HepG2 (cell line): ENCODE results near the gene LRP2. TPM values are rescaled to one million over a fixed set of nuclear protein-coding genes. Genes with fewer than 3 reads are reported as not detected.
A peak's percentile ranks its signal among the peaks of the same experiment; 100 is the strongest.
"Not testable (repeated sequence)": the region's sequence is repeated elsewhere in the genome, so short reads cannot be mapped to it uniquely, and the experiment has no call there.

Experiments used
- ATAC-seq: fragments of 200-7000 bp; cut with Tn5 transposase; 3 replicates; pipeline ENCODE4 v1.9.1; 2020; ENCODE audit warnings: mild to moderate bottlenecking, moderate library complexity
- BruUV-seq: library from RNA; stranded (reverse); fragments of 400-500 nt; replicated peaks from 2 replicates; lab custom pipeline; 2021; lab: Mats Ljungman, UMichigan
- CTCF ChIA-PET: fragments of 300-600 bp; formaldehyde crosslinking; extraction: SDS; loops from one replicate; lab custom pipeline; 2021; ENCODE audit warnings: low total read pairs, inconsistent platforms, low intra/inter-chr PET ratio; lab: Yijun Ruan, JAX
- POLR2A ChIA-PET: fragments of 350-600 bp; sonication (Branson Sonifier 250); formaldehyde crosslinking; loops from one replicate; lab custom pipeline; 2020; ENCODE audit warnings: antibody characterized with exemption, inconsistent platforms; lab: Yijun Ruan, JAX
- DNase-seq: peaks from one replicate; pipeline ENCODE4 v3.0.0-alpha.2; 2015; ENCODE audit warnings: low spot score
- FAIRE-seq: peaks from 3 replicates; lab custom pipeline; 2011; peaks lifted over from hg19 to GRCh38; lab: Jason Lieb, UNC
- H2AFZ ChIP-seq: one replicate; pipeline ENCODE4 v1.6.1; 2011; ENCODE audit warnings: low read length, inconsistent platforms
- H3K27ac ChIP-seq: fragments of 300-600 bp; 3 replicates; pipeline ENCODE4 v1.8.0; 2011; ENCODE audit warnings: mixed run types, mild to moderate bottlenecking, mixed read lengths, low read length, inconsistent platforms; ENCODE audit not compliant: insufficient read depth; ENCODE audit errors: extremely low read length
- H3K27me3 ChIP-seq, 2 experiments: fragments of 200-600 bp in 1 of 2; 2 replicates in 1 of 2; 3 replicates in 1 of 2; pipeline versions ENCODE4 v1.6.0 to v1.8.0; 2011; ENCODE audit warnings: low read length in 2 of 2, mild to moderate bottlenecking in 2 of 2, moderate library complexity in 2 of 2, inconsistent platforms in 1 of 2; ENCODE audit not compliant: insufficient read depth in 2 of 2, control insufficient read depth in 1 of 2
- H3K36me3 ChIP-seq, 2 experiments: fragments of 200-600 bp in 1 of 2; replicated peaks in 1 of 2; 2 replicates in 1 of 2; 3 replicates in 1 of 2; pipeline versions ENCODE4 v1.5.1 to v1.8.0; 2011; ENCODE audit warnings: low read length in 2 of 2, inconsistent platforms in 1 of 2; ENCODE audit not compliant: insufficient read depth in 2 of 2, control insufficient read depth in 1 of 2
- H3K4me1 ChIP-seq: 2 replicates; pipeline ENCODE4 v1.5.1; 2012; ENCODE audit warnings: low read length, inconsistent platforms; ENCODE audit not compliant: insufficient read depth
- H3K4me2 ChIP-seq: 2 replicates; pipeline ENCODE4 v1.6.0; 2011; ENCODE audit warnings: low read depth, low read length, inconsistent platforms
- H3K4me3 ChIP-seq, 3 experiments: fragments of 200-600 bp in 1 of 3; sonication (generic), shearing (Covaris generic) in 1 of 3; replicated peaks in 1 of 3; 2 replicates each; pipeline ENCODE4 v1.5.1; 2011 to 2016; ENCODE audit warnings: low read length in 3 of 3, inconsistent platforms in 2 of 3, low read depth in 2 of 3, mild to moderate bottlenecking in 2 of 3, control low read depth in 1 of 3, mixed read lengths in 1 of 3; ENCODE audit not compliant: insufficient read depth in 1 of 3
- H3K79me2 ChIP-seq: one replicate; pipeline ENCODE4 v1.6.1; 2011; ENCODE audit warnings: low read length, inconsistent platforms; ENCODE audit not compliant: insufficient read depth
- H3K9ac ChIP-seq: 2 replicates; pipeline ENCODE4 v1.6.0; 2011; ENCODE audit warnings: mild to moderate bottlenecking, low read depth, low read length, inconsistent platforms; ENCODE audit not compliant: insufficient read depth
- H3K9me3 ChIP-seq: 2 replicates; pipeline ENCODE4 v1.5.1; 2012; ENCODE audit warnings: mild to moderate bottlenecking, low read length
- H4K20me1 ChIP-seq: 2 replicates; pipeline ENCODE4 v1.6.0; 2011; ENCODE audit warnings: inconsistent platforms, mild to moderate bottlenecking, low read length, moderate library complexity; ENCODE audit not compliant: insufficient read depth
- HNRNPK ChIP-seq: fragments of 200-400 bp; formaldehyde crosslinking; IDR thresholded peaks from 2 replicates; pipeline ENCODE4 v1.6.1; 2018; ENCODE audit warnings: low read length, low read depth, moderate library complexity, mild to moderate bottlenecking; ENCODE audit not compliant: poor library complexity, severe bottlenecking
- WGBS: methylation state at CpG from one replicate; pipeline ENCODE4 v1.1.6; 2017; ENCODE audit warnings: low lambda C conversion rate; 5-methylcytosine and 5-hydroxymethylcytosine counted together
- in situ Hi-C: cut with HindIII; loops from 2 replicates; pipeline ENCODE4 v1.10.0; 2017; ENCODE audit warnings: low pct_unique_long_range_greater_than_20kb; ENCODE audit not compliant: extremely low pct_ligation_motif_present
- intact Hi-C: fragments of 100-400 bp; cut with micrococcal nuclease; formaldehyde crosslinking; loops from one replicate; pipeline ENCODE4 v1.10.0; 2022; ENCODE audit not compliant: unreplicated experiment
- polyA plus RNA-seq, 8 experiments: library from polyadenylated mRNA; depleted of rRNA in 3 of 8; stranded (reverse) in 7 of 8; unstranded in 1 of 8; fragments of >200 nt; fragmentation: Illumina TruSeq in 4 of 8; extraction: Trizol in 4 of 8; gene quantifications; 2 replicates each; pipeline versions ENCODE4 v1.2.1 to v1.2.3, GENCODE V29; 2011 to 2016; ENCODE audit warnings: low read depth in 4 of 8, missing spikeins in 1 of 8, mixed read lengths in 1 of 8; ENCODE audit not compliant: insufficient read depth in 1 of 8
- total RNA-seq, 5 experiments: library from RNA; depleted of rRNA; stranded (reverse); fragments of >200 nt; fragmentation: Illumina TruSeq; extraction: Trizol; gene quantifications; 2 replicates each; pipeline ENCODE4 v1.2.3, GENCODE V29; 2016; ENCODE audit warnings: low read depth in 1 of 5

LRP2 gene
- total and polyA plus RNA-seq, 2 of the 13 experiments (the other 11 are each of a cell fraction or from before 2014, with no cell fraction given) = 0.03 to 0.15 TPM

GRCh38 chr2:169327837-169328236 lies 34.5 kb downstream of the LRP2 start:
- not testable (repeated sequence) for ATAC-seq

GRCh38 chr2:169325886-169326285 lies 36.4 kb downstream of the LRP2 start:
- ATAC-seq, H3K4me3 ChIP-seq, H3K79me2 ChIP-seq, H3K9ac ChIP-seq, H3K27me3 ChIP-seq, CTCF ChIA-PET, BruUV-seq, H3K27ac ChIP-seq, in situ Hi-C loops, DNase-seq, H3K36me3 ChIP-seq, POLR2A ChIA-PET, H3K4me2 ChIP-seq, H2AFZ ChIP-seq, intact Hi-C loops, FAIRE-seq, H4K20me1 ChIP-seq, H3K4me1 ChIP-seq, H3K9me3 ChIP-seq: not testable (repeated sequence)
- peak; percentile 97 for TF ChIP-seq HNRNPK
- WGBS = 75% methylated on average over 4 of the region's 4 CpGs

More at GRCh38 chr2:169327837-169328236, 34.5 kb downstream of the LRP2 start:
- H3K36me3 ChIP-seq, H3K4me1 ChIP-seq, intact Hi-C loops, H2AFZ ChIP-seq, H4K20me1 ChIP-seq, in situ Hi-C loops, H3K27me3 ChIP-seq, FAIRE-seq, H3K79me2 ChIP-seq, CTCF ChIA-PET, H3K4me3 ChIP-seq, H3K4me2 ChIP-seq, H3K9me3 ChIP-seq, H3K9ac ChIP-seq, DNase-seq, BruUV-seq, POLR2A ChIA-PET, H3K27ac ChIP-seq: not testable (repeated sequence)
- WGBS = 98% methylated on average over 7 of the region's 33 CpGs
